SJCRH30 (cell line): Measurements from ENCODE around the gene C3orf18. TPM values are rescaled to one million over a fixed set of nuclear protein-coding genes. Genes with fewer than 3 reads are reported as not detected.
"Not testable (repeated sequence)": the region's sequence is repeated elsewhere in the genome, so short reads cannot be mapped to it uniquely, and the experiment has no call there.

Source experiments
- DNase-seq, 2 experiments: peaks; one replicate each; pipeline ENCODE4 v3.0.0-alpha.2; 2015 to 2020
- H3K27ac ChIP-seq: fragments of 250-450 bp; sonication (Bioruptor Pico); 2 replicates; pipeline ENCODE4 v1.5.1; 2020; ENCODE audit warnings: mild to moderate bottlenecking, moderate library complexity
- H3K27me3 ChIP-seq: fragments of 250-450 bp; sonication (Bioruptor Pico); 2 replicates; pipeline ENCODE4 v1.5.1; 2020; ENCODE audit warnings: mild to moderate bottlenecking, moderate library complexity
- H3K36me3 ChIP-seq: fragments of 250-450 bp; sonication (Bioruptor Pico); 2 replicates; pipeline ENCODE4 v1.5.1; 2020; ENCODE audit warnings: mild to moderate bottlenecking, moderate library complexity
- H3K4me1 ChIP-seq: fragments of 250-450 bp; sonication (Bioruptor Pico); 2 replicates; pipeline ENCODE4 v1.5.1; 2020; ENCODE audit warnings: mild to moderate bottlenecking, moderate library complexity
- H3K4me3 ChIP-seq: fragments of 250-450 bp; sonication (Bioruptor Pico); 2 replicates; pipeline ENCODE4 v1.5.1; 2020; ENCODE audit warnings: mild to moderate bottlenecking, moderate library complexity
- H3K9me3 ChIP-seq: fragments of 250-450 bp; sonication (Bioruptor Pico); replicated peaks from 2 replicates; pipeline ENCODE4 v1.5.1; 2020; ENCODE audit warnings: mild to moderate bottlenecking, moderate library complexity
- total RNA-seq: library from RNA; depleted of rRNA; stranded (reverse); fragments of >200 nt; shearing (Covaris generic); gene quantifications from 2 replicates; pipeline ENCODE4 v1.2.3, GENCODE V29; 2014; rRNA removed

Gene C3orf18
- total RNA-seq, 1 experiment from 2014 or later, result 2.4 TPM

DNA sequence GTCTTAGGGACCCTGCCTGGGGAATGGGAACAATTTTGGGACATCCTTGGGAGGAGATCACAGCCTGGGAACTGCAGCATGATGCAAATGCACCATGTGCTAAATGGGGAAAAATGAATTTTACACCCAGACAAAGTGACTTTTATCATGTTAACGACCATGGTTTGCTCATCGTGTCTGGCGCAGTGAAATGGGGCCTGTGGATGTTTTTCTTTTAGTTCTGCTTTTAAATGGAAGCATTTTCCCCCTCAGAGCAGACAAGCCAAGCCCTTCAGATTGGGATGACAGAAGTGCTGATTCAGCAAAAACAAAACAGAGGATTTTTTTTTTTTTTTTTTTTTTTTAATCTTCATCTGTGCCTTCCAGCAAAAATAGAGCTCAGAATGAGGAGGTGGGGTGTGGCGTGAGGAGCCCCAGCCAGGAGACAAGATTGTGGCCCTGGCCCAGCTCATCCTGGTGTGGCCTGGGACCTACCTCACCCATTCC is 49.8 kb downstream of the C3orf18 start:
- Histone ChIP-seq H3K27me3 (peaks cover 7% of the 10 kb centered on the region; the same call in 1 of the 2 replicates), H3K4me3 (no peak overlapping the region), H3K9me3 (no peaks in the 10 kb centered on the region), H3K27ac (no peak overlapping the region), H3K36me3 (no peaks in the 10 kb centered on the region), H3K4me1 (peaks cover 6% of the 10 kb centered on the region; the same call in 1 of the 2 replicates)
- DNase-seq, result no peak

DNA sequence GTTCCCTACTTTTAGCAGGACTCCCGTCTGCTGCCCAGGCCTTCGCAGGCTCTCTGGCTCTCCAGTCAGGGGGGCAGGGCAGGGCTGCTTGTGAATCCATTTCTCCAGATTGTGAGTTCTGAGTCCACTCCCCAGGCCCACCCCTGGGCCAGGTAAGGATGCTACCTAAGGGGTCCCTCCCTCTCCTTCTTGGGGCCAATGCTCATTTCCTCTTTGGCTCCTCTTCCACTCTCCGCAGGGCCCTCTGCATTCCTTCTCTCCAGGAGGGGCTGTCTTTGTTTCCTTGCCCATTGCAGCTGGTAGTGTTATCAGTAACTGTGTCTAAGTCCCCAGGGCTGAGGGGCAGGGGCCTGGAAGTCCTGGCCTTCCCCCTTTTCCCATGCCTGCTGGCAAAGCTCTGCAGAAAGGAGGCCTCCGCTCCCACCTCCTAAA is 51.1 kb downstream of the C3orf18 start:
- Histone ChIP-seq H3K27ac (peak overlapping the region; percentile 41; the same call in 1 of the 2 replicates), H3K4me1 (peaks cover 6% of the 10 kb centered on the region; the same call in 1 of the 2 replicates), H3K9me3 (no peaks in the 10 kb centered on the region), H3K27me3 (peaks cover 7% of the 10 kb centered on the region; the same call in 1 of the 2 replicates), H3K4me3 (peak overlapping the region; percentile 49), H3K36me3 (no peaks in the 10 kb centered on the region)
- peak; percentile 26 to 49 for DNase-seq

DNA sequence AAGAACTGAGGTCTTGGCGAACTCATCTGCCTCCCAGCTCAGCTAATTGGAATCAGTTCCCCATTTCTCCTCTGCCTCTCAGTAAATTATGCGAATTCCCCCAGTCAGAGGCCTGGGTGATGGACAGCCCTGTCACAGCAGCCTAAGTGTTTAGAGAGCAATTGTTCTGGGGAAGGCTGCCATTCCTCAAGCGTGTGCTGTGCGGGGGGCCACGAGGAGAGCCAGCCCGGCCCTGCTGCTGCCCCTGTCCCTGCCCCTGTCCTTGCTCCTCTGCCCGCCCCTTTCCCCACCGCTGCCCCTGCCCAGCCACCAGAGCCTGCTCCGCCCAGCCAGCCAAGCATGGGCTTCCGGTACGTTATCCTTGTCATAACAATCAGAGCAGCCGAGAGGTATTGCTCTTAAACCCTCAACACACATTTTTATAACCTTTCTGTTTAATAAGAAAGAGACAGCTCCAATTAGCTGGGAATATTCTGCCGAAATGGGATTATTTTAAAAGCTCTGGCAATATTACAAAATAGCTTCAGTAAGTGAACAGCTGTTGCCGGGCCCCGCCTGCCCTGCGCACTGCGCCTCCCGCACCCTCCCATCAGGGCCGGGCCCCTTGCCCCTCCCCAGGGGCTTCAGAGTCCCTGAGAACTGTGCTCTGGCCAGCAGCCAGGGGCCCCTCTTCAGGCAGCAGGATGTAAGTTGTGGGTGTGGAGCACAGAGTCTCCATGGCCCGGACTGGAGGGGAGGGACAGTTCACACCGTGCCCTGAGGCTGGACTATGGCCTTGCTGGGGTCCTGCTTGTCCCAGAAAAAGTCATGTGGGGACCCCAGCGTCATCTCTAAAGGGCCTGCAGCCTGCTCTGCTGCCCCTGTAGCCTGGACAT is 51.7 kb downstream of the C3orf18 start:
- peak; percentile 89 for DNase-seq

DNA sequence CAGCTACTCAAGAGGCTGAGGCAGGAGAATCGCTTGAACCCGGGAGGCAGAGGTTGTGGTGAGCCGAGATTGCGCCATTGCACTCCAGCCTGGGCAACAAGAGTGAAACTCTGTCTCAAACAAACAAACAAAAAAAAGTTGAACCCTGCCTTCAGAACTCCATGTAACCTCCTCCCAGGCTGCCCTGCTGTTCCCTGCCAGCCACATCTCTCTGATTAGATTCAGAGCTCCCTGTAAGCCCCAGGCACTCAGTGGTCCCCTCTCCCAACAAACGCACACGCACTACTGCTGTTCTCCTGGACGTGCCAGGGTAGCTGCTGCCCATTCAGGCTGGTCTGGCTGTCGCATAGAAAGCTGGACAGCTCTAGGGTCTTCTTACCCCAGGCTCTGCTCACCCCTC is 54.6 kb downstream of the C3orf18 start:
- not testable (repeated sequence) for H3K36me3 ChIP-seq, H3K4me1 ChIP-seq

More for the DNA sequence above, 51.7 kb downstream of the C3orf18 start:
- peaks cover 6% of the 10 kb centered on the region; the same call in 1 of the 2 replicates for H3K4me1 ChIP-seq
- H3K27ac ChIP-seq, result peak overlapping the region; percentile 41; the same call in 1 of the 2 replicates
- peaks cover 2% of the 10 kb centered on the region; the same call in 1 of the 2 replicates for H3K27me3 ChIP-seq
- no peaks in the 10 kb centered on the region for H3K36me3 ChIP-seq
- no peaks in the 10 kb centered on the region for H3K9me3 ChIP-seq
- H3K4me3 ChIP-seq, result peak overlapping the region; percentile 49

DNA sequence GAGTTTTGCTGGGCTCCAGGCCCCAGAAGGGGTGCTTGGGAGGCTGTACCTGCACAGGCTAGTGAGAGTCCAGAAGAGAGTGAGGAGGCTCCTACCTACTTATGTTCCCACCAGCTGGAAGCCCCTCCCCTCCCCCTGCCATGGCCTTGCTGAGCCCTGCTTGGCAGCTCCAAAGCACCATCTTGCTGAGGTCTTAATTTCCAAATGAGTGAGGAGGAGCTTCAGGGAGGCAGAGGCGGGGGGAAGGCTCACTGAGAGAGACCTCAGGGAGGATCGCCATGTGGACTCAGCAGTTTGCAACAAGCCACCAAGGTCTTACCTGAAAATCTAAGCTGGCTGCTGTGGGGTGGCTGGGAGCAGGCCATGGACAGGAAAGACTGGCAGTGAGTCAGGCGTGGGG is 55.4 kb downstream of the C3orf18 start:
- H3K4me1 ChIP-seq, result peaks cover 6% of the 10 kb centered on the region; the same call in 1 of the 2 replicates
- no peak overlapping the region for H3K4me3 ChIP-seq
- H3K27me3 ChIP-seq, result 0 out of 2 replicates have a peak, but pooled peaks cover 3% of the 10 kb centered on the region
- no peak for DNase-seq
- H3K27ac ChIP-seq, result no peak overlapping the region
- no peaks in the 10 kb centered on the region for H3K9me3 ChIP-seq
- no peaks in the 10 kb centered on the region for H3K36me3 ChIP-seq

More for the DNA sequence above, 54.6 kb downstream of the C3orf18 start:
- DNase-seq, H3K27ac ChIP-seq, H3K9me3 ChIP-seq, H3K27me3 ChIP-seq, H3K4me3 ChIP-seq: not testable (repeated sequence)

DNA sequence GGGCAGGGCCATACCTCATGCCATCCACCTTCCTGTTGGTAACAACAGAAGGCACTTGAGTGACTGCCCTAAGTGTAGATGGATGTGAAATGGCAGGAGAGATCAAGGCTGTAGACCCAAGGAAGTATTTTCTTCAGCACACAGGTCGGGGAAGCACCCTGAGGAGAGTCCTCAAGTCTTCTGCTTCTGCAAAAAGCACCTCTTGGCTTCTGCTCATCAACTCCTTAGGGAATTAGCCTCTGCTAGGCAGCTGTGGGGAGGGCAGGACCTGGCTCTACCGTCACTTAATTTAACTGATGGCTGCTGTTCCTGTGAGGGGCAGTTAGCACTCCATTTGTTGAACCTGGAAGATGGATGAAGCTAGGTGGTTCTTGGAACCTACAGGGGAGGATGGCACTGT is 57.2 kb downstream of the C3orf18 start:
- H3K27ac ChIP-seq, result no peak overlapping the region
- peaks cover 3% of the 10 kb centered on the region; the same call in 1 of the 2 replicates for H3K27me3 ChIP-seq
- no peak for DNase-seq

DNA sequence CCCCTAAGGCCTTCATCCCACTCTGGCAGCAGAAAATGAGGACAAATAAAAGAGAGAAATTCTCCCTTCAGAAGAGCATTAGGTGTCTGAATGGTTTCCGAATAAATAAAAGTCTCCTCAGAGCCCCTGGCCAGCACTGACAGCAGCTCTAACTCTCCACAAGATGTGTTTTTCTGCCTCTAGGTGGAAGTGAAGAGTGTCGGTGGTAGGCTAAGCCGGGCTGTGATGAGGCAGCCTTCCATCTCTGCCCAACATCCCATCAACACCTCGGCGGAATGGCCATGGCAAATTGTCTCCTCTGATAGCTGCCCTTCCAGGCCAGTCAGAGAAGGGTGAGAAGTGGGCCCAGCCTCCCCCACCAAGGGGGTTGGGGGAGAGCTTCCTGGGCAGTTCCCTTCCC is 57.8 kb downstream of the C3orf18 start:
- DNase-seq, result no peak
- Histone ChIP-seq H3K36me3 (no peaks in the 10 kb centered on the region), H3K27me3 (peaks cover 8% of the 10 kb centered on the region; the same call in 1 of the 2 replicates)

More for the DNA sequence above, 57.2 kb downstream of the C3orf18 start:
- Histone ChIP-seq H3K4me1 (no peaks in the 10 kb centered on the region; the same call in 1 of the 2 replicates), H3K4me3 (no peak overlapping the region), H3K36me3 (no peaks in the 10 kb centered on the region), H3K9me3 (no peaks in the 10 kb centered on the region)

DNA sequence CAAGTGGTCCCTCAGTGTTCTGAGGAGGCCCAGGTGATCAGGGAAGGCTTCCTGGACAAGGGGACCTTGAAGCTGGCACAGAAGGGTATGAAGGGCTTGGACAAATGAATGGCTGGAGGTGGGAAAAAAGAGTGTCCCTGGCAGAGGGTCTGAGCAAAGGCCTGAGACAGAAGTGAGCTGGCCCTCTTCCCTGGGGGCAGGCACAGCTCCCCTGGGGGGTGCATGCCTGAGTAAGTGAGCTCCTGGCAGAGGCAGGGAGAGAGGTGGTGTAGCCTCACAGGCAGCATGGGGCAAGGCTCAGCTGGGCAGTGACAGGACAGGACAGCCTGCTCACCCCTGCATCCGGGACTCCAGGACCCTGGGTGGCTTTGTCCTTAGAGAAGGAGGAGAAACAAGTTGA is 58.7 kb downstream of the C3orf18 start:
- H3K4me1 ChIP-seq, result no peaks in the 10 kb centered on the region
- H3K4me3 ChIP-seq, result no peak overlapping the region
- H3K9me3 ChIP-seq, result no peaks in the 10 kb centered on the region
- peaks cover 15% of the 10 kb centered on the region; the same call in 1 of the 2 replicates for H3K27me3 ChIP-seq
- H3K27ac ChIP-seq, result no peak overlapping the region
- DNase-seq, result no peak
- H3K36me3 ChIP-seq, result no peaks in the 10 kb centered on the region

More for the DNA sequence above, 57.8 kb downstream of the C3orf18 start:
- Histone ChIP-seq H3K27ac (no peak overlapping the region), H3K4me3 (no peak overlapping the region), H3K9me3 (no peaks in the 10 kb centered on the region), H3K4me1 (no peaks in the 10 kb centered on the region)

Other genes with a start within 250 kb of the C3orf18 start
- 41.7 and 47.2 TPM in 2 replicates for gene HYAL2, start 245.0 kb downstream of the C3orf18 start, total RNA-seq
- gene TUSC2, start 239.5 kb downstream of the C3orf18 start, total RNA-seq, result 21.2 and 26.4 TPM in 2 replicates
- gene RASSF1, start 226.9 kb downstream of the C3orf18 start, total RNA-seq, result 11.7 and 12.7 TPM in 2 replicates
- 0.73 and 0.99 TPM in 2 replicates for gene ZMYND10, start 222.0 kb downstream of the C3orf18 start, total RNA-seq
- gene NPRL2, start 217.0 kb downstream of the C3orf18 start, total RNA-seq, result 14.0 and 14.4 TPM in 2 replicates
- gene CYB561D2, start 216.9 kb downstream of the C3orf18 start, total RNA-seq, result 6.5 and 8.9 TPM in 2 replicates
- gene TMEM115, start 208.2 kb downstream of the C3orf18 start, total RNA-seq, result 27.2 and 28.2 TPM in 2 replicates
- not detected in 2 replicates for gene CACNA2D2, start 64.1 kb downstream of the C3orf18 start, total RNA-seq
- gene HEMK1, start 1.8 kb upstream of the C3orf18 start, total RNA-seq, result 6.2 and 6.3 TPM in 2 replicates
- gene CISH, start 44.0 kb upstream of the C3orf18 start, total RNA-seq, result 8.4 and 8.6 TPM in 2 replicates
- 24.1 and 24.2 TPM in 2 replicates for gene MAPKAPK3, start 49.4 kb upstream of the C3orf18 start, total RNA-seq
- gene DOCK3, start 107.2 kb upstream of the C3orf18 start, total RNA-seq, result 0.08 TPM in 2 replicates